ENCODE results near the gene PNMA8A. TPM values are rescaled to one million over a fixed set of nuclear protein-coding genes. Genes with fewer than 3 reads are reported as not detected.

The PNMA8A gene
- total and polyA plus RNA-seq, 12 donors: 7.6 to 64.6 (median 44.2) TPM

GRCh38 chr19:46492841-46493235 lies 21.5 kb upstream of the PNMA8A start:
- Histone ChIP-seq H3K9me3 (replicated peaks in 1 of 3) (no peaks in the 10 kb centered on the region), H3K27ac (peak overlapping the region; percentile 49 to 90 (median 79)), H3K36me3 (replicated peaks in 1 of 2) (no peaks in the 10 kb centered on the region), H3K4me1 (replicated peaks in 1 of 2) (peaks cover 34 to 56% of the 10 kb centered on the region in 2 donors), H3K4me3 (peak overlapping the region in 2 of 4 donors; percentile 20 to 47), H3K27me3 (no peaks in the 10 kb centered on the region)
- peak in 6 of 7 donors; percentile 38 to 67 (median 54) for DNase-seq
- intact Hi-C loops (cut with DNase I): no loop called here
- 23 to 34% (median 26%) methylated on average over 11 to 17 of the region's 17 CpGs for WGBS, 4 donors
- no peak for TF ChIP-seq CTCF (IDR thresholded peaks at IDR 0.05)
- TF ChIP-seq POLR2A (IDR thresholded peaks at IDR 0.05): peak in 1 of 2 donors; percentile 5

GRCh38 chr19:46491975-46492682 lies 20.8 kb upstream of the PNMA8A start:
- Histone ChIP-seq H3K27ac (peak overlapping the region in 4 of 5 donors; percentile 18 to 90 (median 76)), H3K27me3 (no peaks in the 10 kb centered on the region), H3K9me3 (replicated peaks in 1 of 3) (no peaks in the 10 kb centered on the region), H3K4me1 (replicated peaks in 1 of 2) (peaks cover 41 to 62% of the 10 kb centered on the region in 2 donors), H3K4me3 (peak overlapping the region in 1 of 4 donors; percentile 47), H3K36me3 (replicated peaks in 1 of 2) (no peaks in the 10 kb centered on the region)
- peak in 5 of 7 donors; percentile 21 to 52 (median 46) for DNase-seq
- TF ChIP-seq CTCF (IDR thresholded peaks at IDR 0.05) (no peak), POLR2A (IDR thresholded peaks at IDR 0.05) (no peak)
- WGBS, 4 donors: 38 to 50% (median 46%) methylated on average over 5 to 18 of the region's 18 CpGs
- intact Hi-C loops (cut with DNase I): loop anchor here in 1 of 2 donors (2.0 kb wide), 1 partner anchor 21 kb away; no protein-coding TSS in a partner anchor

- TF ChIP-seq CTCF (IDR thresholded peaks at IDR 0.05) (no peak), POLR2A (IDR thresholded peaks at IDR 0.05) (no peak)
- 89 to 90% (median 89%) methylated on average over 9 of the region's 9 CpGs for WGBS, 4 donors
- Histone ChIP-seq H3K4me1 (replicated peaks in 1 of 2) (peaks cover 41 to 57% of the 10 kb centered on the region in 2 donors), H3K4me3 (no peak overlapping the region), H3K27ac (no peak overlapping the region), H3K36me3 (replicated peaks in 1 of 2) (no peaks in the 10 kb centered on the region), H3K27me3 (no peaks in the 10 kb centered on the region), H3K9me3 (replicated peaks in 1 of 3) (no peaks in the 10 kb centered on the region)
- DNase-seq: no peak
- intact Hi-C loops (cut with DNase I): loop anchor here in 1 of 2 donors (2.0 kb wide), 1 partner anchor 22 kb away; no protein-coding TSS in a partner anchor
These were observed 19.4 kb upstream of the PNMA8A start for GRCh38 chr19:46490774-46491173.

GRCh38 chr19:46489445-46490272 lies 18.3 kb upstream of the PNMA8A start:
- 7 to 13% (median 11%) methylated on average over 16 to 52 of the region's 52 CpGs for WGBS, 4 donors
- Histone ChIP-seq H3K36me3 (replicated peaks in 1 of 2) (no peaks in the 10 kb centered on the region), H3K27ac (peak overlapping the region in 3 of 5 donors; percentile 1 to 71 (median 68)), H3K4me1 (replicated peaks in 1 of 2) (peaks cover 33 to 46% of the 10 kb centered on the region in 2 donors), H3K4me3 (peak overlapping the region in 2 of 4 donors; percentile 5 to 6), H3K9me3 (replicated peaks in 1 of 3) (no peaks in the 10 kb centered on the region), H3K27me3 (no peaks in the 10 kb centered on the region)
- intact Hi-C loops (cut with DNase I): loop anchor here (2.0 to 10.0 kb wide), 3 partner anchors 23 to 205 kb away; no protein-coding TSS in a partner anchor
- TF ChIP-seq POLR2A (IDR thresholded peaks at IDR 0.05) (peak in 1 of 2 donors; percentile 18), CTCF (IDR thresholded peaks at IDR 0.05) (peak; percentile 39 to 78 (median 74))
- peak; percentile 72 to 82 (median 79) for DNase-seq

Data from adrenal gland (tissue), 12 donors.